ENCODE results near the gene GJD2.

DNA sequence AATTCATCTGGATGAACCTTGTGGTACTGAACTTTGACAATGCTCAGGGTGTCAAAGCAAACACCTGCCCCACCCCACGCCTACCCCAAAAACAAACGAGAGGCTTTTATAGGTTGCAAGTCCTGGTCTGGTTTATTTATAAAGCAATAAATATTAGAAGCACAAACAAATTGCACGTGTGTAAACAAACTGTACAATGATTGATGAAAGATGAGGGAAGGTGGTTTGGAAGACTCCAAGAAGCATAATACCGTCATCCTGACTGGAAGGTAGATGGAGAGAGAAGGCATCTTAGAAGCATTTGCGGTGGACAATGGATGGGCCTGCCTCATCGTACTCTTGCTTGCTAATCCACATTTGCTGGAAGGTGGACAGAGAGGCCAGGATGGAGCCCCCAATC is 35.3 kb upstream of the GJD2 start:
- TF ChIP-seq, protein P1, sequence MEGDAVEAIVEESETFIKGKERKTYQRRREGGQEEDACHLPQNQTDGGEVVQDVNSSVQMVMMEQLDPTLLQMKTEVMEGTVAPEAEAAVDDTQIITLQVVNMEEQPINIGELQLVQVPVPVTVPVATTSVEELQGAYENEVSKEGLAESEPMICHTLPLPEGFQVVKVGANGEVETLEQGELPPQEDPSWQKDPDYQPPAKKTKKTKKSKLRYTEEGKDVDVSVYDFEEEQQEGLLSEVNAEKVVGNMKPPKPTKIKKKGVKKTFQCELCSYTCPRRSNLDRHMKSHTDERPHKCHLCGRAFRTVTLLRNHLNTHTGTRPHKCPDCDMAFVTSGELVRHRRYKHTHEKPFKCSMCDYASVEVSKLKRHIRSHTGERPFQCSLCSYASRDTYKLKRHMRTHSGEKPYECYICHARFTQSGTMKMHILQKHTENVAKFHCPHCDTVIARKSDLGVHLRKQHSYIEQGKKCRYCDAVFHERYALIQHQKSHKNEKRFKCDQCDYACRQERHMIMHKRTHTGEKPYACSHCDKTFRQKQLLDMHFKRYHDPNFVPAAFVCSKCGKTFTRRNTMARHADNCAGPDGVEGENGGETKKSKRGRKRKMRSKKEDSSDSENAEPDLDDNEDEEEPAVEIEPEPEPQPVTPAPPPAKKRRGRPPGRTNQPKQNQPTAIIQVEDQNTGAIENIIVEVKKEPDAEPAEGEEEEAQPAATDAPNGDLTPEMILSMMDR (IDR thresholded peaks at IDR 0.05; ENCODE audit: insufficient read depth, low read length, poor library complexity, severe bottlenecking) = no peak
- no peak for TF ChIP-seq EZH2phosphoT487 (conservative IDR thresholded peaks at IDR 0.05; ENCODE audit: low read length)
